K562 (cell line): ENCODE measurements around the gene PRCP. TPM values are rescaled to one million over a fixed set of nuclear protein-coding genes. Genes with fewer than 3 reads are reported as not detected.

ENCODE experiments used
- ATF3 ChIP-seq, 2 experiments: fragments of 450-650 bp in 1 of 2; sonication (generic) in 1 of 2; formaldehyde crosslinking in 1 of 2; IDR thresholded peaks in 1 of 2; conservative IDR thresholded peaks in 1 of 2; 2 replicates each; pipeline versions ENCODE4 v1.6.1 to v1.8.1; 2016 to 2023; ENCODE audit warnings: mild to moderate bottlenecking in 2 of 2, moderate library complexity in 2 of 2, inconsistent platforms in 1 of 2, missing genetic modification reagents in 1 of 2
- BACH1 ChIP-seq: fragments of 200-800 bp; sonication (Bioruptor generic); IDR thresholded peaks from 2 replicates; pipeline ENCODE4 v1.6.1; 2016; ENCODE audit warnings: missing genetic modification characterization, missing compliant biosample characterization
- CREBBP ChIP-seq: IDR thresholded peaks from one replicate; pipeline ENCODE4 v1.6.1; 2012; ENCODE audit warnings: low read depth, mild to moderate bottlenecking, control low read depth, inconsistent platforms, low read length
- CSDE1 ChIP-seq, 2 experiments: fragments of 450-650 bp; IDR thresholded peaks; 2 replicates each; pipeline ENCODE4 v1.6.1; 2016; ENCODE audit warnings: mild to moderate bottlenecking in 1 of 2
- E2F4 ChIP-seq: sonication (generic); formaldehyde crosslinking; IDR thresholded peaks from 2 replicates; pipeline ENCODE4 v1.8.0; 2022; ENCODE audit warnings: mild to moderate bottlenecking, low read depth, missing genetic modification reagents
- EP300 ChIP-seq: IDR thresholded peaks from 2 replicates; pipeline ENCODE4 v1.6.1; 2012; ENCODE audit warnings: low read length, improper control_type of control experiment
- ERF ChIP-seq: fragments of 450-650 bp; formaldehyde crosslinking; IDR thresholded peaks from 2 replicates; pipeline ENCODE4 v1.4.0; 2020; ENCODE audit warnings: mild to moderate bottlenecking, mixed read lengths
- ESRRA ChIP-seq: fragments of 450-650 bp; IDR thresholded peaks from 2 replicates; pipeline ENCODE4 v1.6.1; 2014; ENCODE audit warnings: low read depth, mild to moderate bottlenecking, moderate library complexity, borderline replicate concordance
- ETS2 ChIP-seq: IDR thresholded peaks from 2 replicates; pipeline ENCODE4 v1.6.1; 2016; ENCODE audit warnings: borderline replicate concordance, missing genetic modification characterization, mild to moderate bottlenecking, moderate library complexity, missing compliant biosample characterization; ENCODE audit not compliant: poor library complexity, severe bottlenecking
- FOSL1 ChIP-seq: fragments of 200-800 bp; sonication (Bioruptor generic); conservative IDR thresholded peaks from 2 replicates; pipeline ENCODE4 v1.6.1; 2016; ENCODE audit warnings: missing genetic modification characterization, missing compliant biosample characterization
- FOXM1 ChIP-seq, 2 experiments: fragments of 450-650 bp in 1 of 2; sonication (generic) in 1 of 2; formaldehyde crosslinking in 1 of 2; IDR thresholded peaks; 2 replicates each; pipeline versions ENCODE4 v1.6.1 to v1.9.0; 2017 to 2022; ENCODE audit warnings: low read depth in 2 of 2, mild to moderate bottlenecking in 2 of 2, missing genetic modification reagents in 1 of 2, moderate library complexity in 1 of 2
- HNRNPLL ChIP-seq: fragments of 200-400 bp; formaldehyde crosslinking; IDR thresholded peaks from 2 replicates; pipeline ENCODE4 v1.6.1; 2017; ENCODE audit warnings: low read length, low read depth, mild to moderate bottlenecking; ENCODE audit not compliant: poor library complexity, severe bottlenecking
- KDM1A ChIP-seq, 2 experiments: fragments of 450-650 bp; IDR thresholded peaks; 2 replicates each; pipeline ENCODE4 v1.6.1; 2016; ENCODE audit warnings: mild to moderate bottlenecking in 2 of 2
- KLF10 ChIP-seq: fragments of 250-450 bp; sonication (Bioruptor Pico); IDR thresholded peaks from 2 replicates; pipeline ENCODE4 v1.6.1; 2021; ENCODE audit warnings: matching md5 sums
- PCBP2 ChIP-seq: fragments of 200-400 bp; formaldehyde crosslinking; IDR thresholded peaks from 2 replicates; pipeline ENCODE4 v1.6.1; 2018; ENCODE audit warnings: low read length, low read depth, mild to moderate bottlenecking, moderate library complexity; ENCODE audit not compliant: poor library complexity, severe bottlenecking
- POLR2AphosphoS2 ChIP-seq: IDR thresholded peaks from 2 replicates; pipeline ENCODE4 v1.6.1; 2012; ENCODE audit warnings: low read length, improper control_type of control experiment
- PPARD ChIP-seq: fragments of 250-450 bp; sonication (Bioruptor Pico); IDR thresholded peaks from 2 replicates; pipeline ENCODE4 v1.8.0; 2022; ENCODE audit warnings: inconsistent platforms, mild to moderate bottlenecking, moderate library complexity
- RNF2 ChIP-seq: sonication (generic); IDR thresholded peaks from 2 replicates; pipeline ENCODE4 v1.6.1; 2016
- SMARCA4 ChIP-seq: fragments of 450-650 bp; IDR thresholded peaks from 2 replicates; pipeline ENCODE4 v1.6.1; 2016
- TCF3 ChIP-seq: sonication (generic); formaldehyde crosslinking; IDR thresholded peaks from 2 replicates; pipeline ENCODE4 v1.4.0; 2020; ENCODE audit warnings: mild to moderate bottlenecking, missing genetic modification reagents
- TFE3 ChIP-seq: fragments of 450-650 bp; formaldehyde crosslinking; IDR thresholded peaks from 2 replicates; pipeline ENCODE4 v1.4.0; 2020; ENCODE audit warnings: mild to moderate bottlenecking, mixed read lengths
- ZBTB8A ChIP-seq: fragments of 450-650 bp; IDR thresholded peaks from 2 replicates; pipeline ENCODE4 v1.6.1; 2018; ENCODE audit warnings: mild to moderate bottlenecking, moderate library complexity; ENCODE audit not compliant: partially characterized antibody
- ZNF24 ChIP-seq: fragments of 450-650 bp; IDR thresholded peaks from 2 replicates; pipeline ENCODE4 v1.6.1; 2016
- ZNF384 ChIP-seq: IDR thresholded peaks from 2 replicates; pipeline ENCODE4 v1.6.1; 2012; ENCODE audit warnings: low read depth, low read length, improper control_type of control experiment
- ZNF408 ChIP-seq: fragments of 250-450 bp; sonication (Bioruptor Pico); IDR thresholded peaks from 2 replicates; pipeline ENCODE4 v1.4.0; 2020; ENCODE audit warnings: low read depth, mild to moderate bottlenecking, moderate library complexity
- polyA plus RNA-seq, 8 experiments: library from polyadenylated mRNA; depleted of rRNA in 4 of 8; stranded (reverse) in 5 of 8; unstranded in 3 of 8; fragments of >200 nt; fragmentation: Nextera tagmentation in 2 of 8; fragmentation: Illumina TruSeq in 1 of 8; extraction: Ambion mirVana in 2 of 8; extraction: Trizol in 1 of 8; gene quantifications; 2 replicates each; pipeline versions ENCODE4 v1.2.1 to v1.2.3, GENCODE V29; 2011 to 2014; ENCODE audit warnings: inconsistent platforms in 1 of 8, missing spikeins in 1 of 8
- total RNA-seq, 7 experiments: library from RNA; depleted of rRNA in 6 of 7; stranded (reverse); fragments of >200 nt in 6 of 7; fragmentation: Illumina TruSeq in 2 of 7; extraction: Trizol in 2 of 7; gene quantifications; 2 replicates each; pipeline versions ENCODE4 v1.2.1 to v1.2.3, GENCODE V29; 2011 to 2021; ENCODE audit warnings: low replicate concordance in 1 of 7

Gene PRCP
- total and polyA plus RNA-seq, 9 of the 15 experiments (the other 6 are each of a cell fraction or from before 2014, with no cell fraction given) = 9.5 to 43.1 (median 23.2) TPM

- TF ChIP-seq TCF3 (CRISPR knock-in tag) (peak; percentile 97), FOXM1 (IDR thresholded peaks at IDR 0.05; ENCODE audit: low read depth) (peak; percentile 94), FOXM1 (CRISPR knock-in tag; IDR thresholded peaks at IDR 0.05; ENCODE audit: low read depth) (no peak), CREBBP (no peak), ESRRA (peak; percentile 29; the same call in 1 of the 2 replicates), ZNF24 (peak; percentile 69; the same call in 1 of the 2 replicates), HNRNPLL (no peak), EP300 (peak; percentile 99), ERF (CRISPR knock-in tag) (no peak), POLR2AphosphoS2 (no peak), KDM1A (IDR thresholded peaks at IDR 0.05) (peak; percentile 96), KLF10 (no peak), FOSL1 (tag) (peak; percentile 57; the same call in 1 of the 2 replicates), SMARCA4 (peak; percentile 92), RNF2 (peak; percentile 79; the same call in 1 of the 2 replicates), ETS2 (tag) (no peak), ZNF384 (no peak), TFE3 (CRISPR knock-in tag) (no peak), E2F4 (CRISPR knock-in tag) (no peak), BACH1 (tag) (no peak), PPARD (no peak), CSDE1 (IDR thresholded peaks at IDR 0.05) (no peak), PCBP2 (no peak), ATF3 (IDR thresholded peaks at IDR 0.05) (peak; percentile 54; the same call in 1 of the 2 replicates), ATF3 (CRISPR knock-in tag; conservative IDR thresholded peaks at IDR 0.05) (no peak), ZNF408 (CRISPR knock-in tag) (no peak), ZBTB8A (no peak)
Measured at GRCh38 chr11:82791779-82792178, 108.5 kb downstream of the PRCP start (continued).
